ENCODE measurements around the gene TSPAN15.

The TSPAN15 gene

DNA sequence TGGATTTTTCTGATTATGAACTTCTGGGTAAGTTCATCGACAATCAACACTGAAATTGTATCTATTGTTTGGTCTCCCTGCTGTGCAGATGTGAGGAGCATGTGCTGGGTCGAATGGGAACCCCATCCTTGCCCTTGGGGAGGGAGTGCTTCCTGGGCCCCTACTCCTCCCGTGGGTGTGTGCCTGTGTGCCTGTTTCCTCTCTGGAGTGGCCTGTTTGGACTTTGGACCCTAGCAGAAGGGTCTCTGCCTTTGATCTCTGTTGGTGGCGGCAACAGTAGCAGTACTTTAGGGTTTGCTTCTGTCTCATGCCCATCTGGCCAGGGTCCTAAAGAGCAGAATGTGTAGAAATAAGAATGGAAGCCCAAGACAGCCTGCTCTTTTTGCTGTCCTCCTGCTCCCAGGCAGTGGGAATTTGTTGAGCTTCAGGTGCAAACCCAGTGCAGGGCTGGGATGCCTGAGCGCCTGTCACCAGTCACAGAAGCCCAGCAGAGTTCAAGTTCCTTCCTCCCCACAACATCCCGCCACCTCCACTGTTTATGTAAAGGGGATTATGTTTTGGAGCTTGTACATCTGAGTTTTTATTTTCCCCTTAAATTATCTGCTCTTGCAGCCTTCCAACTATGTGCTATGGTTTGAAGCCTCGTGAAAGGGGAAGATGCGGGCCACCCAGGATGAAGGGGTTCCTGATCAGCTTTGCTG lies 33.1 kb upstream of the TSPAN15 start:
- no peak for DNase-seq

DNA sequence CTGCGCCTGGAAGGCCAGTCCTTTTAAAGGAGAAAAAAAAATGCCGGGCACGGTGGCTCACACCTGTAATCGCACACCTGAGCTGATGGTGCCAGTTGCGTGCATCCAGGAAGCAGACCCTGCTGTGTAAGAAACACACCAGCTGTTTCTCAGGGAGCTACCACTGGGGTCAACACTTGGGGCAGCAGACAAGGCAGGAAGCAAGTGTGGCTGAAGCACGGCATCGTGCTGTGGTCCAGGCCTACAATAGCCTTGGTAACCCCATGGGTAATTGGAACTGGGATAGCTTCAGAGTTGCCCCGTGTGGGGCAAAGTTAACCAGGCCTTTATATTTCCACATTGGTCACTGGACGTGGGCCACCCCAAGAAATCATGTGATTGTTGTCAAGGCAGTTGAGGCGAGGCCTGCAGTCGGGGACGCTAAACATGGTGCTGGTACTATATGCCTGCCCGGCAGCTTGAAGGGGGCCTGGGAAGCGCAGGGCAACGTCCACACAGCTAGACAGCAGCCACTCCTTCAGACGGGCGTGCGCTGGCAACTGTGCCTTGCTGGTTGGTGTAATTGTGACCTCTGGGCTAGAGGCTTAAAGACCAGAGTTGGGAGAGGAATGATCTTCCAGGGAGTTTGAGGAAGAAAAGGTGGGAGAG lies 32.0 kb upstream of the TSPAN15 start:
- no peak for DNase-seq

DNA sequence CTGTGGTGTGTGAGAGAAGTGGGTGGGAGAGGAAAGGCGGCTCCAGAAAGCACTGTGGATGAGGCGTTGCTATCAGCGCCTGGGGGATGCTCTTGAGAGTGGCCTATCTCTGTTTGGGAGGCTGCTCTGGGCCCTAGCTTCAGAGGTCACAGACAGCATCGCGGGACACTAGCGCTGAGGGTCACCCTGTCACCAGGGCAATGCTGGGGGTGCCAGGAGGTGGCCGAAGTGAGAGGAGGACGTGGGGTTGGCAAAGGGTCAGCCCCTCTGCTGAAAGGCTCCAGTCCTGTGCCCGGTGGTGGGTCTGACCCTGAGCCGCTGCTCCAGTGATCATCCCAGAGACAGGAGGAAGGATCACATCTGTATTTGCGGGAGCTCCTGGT lies 31.5 kb upstream of the TSPAN15 start:
- no peak for DNase-seq

GRCh38 chr10:69421611-69422308 lies 29.5 kb upstream of the TSPAN15 start:
- peak; percentile 84 for DNase-seq

DNA sequence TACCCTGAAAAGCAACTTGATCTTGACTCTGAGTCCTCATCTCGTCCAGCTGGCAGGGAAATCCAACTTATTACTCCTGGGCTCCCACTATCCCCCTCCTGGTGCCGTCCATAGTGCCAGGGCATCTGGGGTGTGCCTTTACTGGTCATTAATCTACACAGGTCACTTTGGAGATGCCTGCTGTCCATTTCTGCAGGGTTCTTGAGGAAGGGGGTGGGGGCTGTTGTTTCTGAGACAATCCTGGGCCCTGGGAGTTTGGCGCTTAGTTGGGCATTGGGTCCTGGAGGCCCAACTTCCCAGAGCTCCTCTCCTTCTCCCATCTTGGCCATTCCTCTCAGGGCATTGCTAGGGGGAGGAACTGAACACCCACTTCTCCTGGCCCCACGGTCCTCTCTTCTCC lies 28.6 kb upstream of the TSPAN15 start:
- no peak for DNase-seq

DNA sequence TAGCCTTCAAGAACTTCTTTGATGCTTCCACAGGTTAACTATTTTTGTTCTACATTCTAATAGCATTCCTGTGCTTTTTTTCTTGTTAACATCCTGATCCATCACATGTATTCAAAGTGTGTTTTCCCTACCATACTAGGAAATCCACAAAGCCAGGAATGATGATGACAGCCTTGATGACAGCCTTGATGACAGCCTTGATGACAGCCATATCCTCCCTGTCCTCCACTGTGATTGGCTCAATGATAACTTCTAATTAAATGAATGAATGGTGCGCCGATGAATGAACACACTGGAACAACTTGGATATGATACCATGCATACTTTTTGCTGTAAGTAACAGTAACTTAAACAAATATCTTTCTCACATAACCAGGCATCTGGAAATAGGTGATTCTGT lies 26.2 kb upstream of the TSPAN15 start:
- DNase-seq, result no peak

GRCh38 chr10:69425511-69426298 lies 25.6 kb upstream of the TSPAN15 start:
- peak; percentile 50 for DNase-seq

GRCh38 chr10:69426376-69426727 lies 24.9 kb upstream of the TSPAN15 start:
- DNase-seq, result no peak

GRCh38 chr10:69428165-69428564 lies 23.1 kb upstream of the TSPAN15 start:
- peak; percentile 41 for DNase-seq

GRCh38 chr10:69434169-69434568 lies 17.1 kb upstream of the TSPAN15 start:
- DNase-seq, result no peak

DNA sequence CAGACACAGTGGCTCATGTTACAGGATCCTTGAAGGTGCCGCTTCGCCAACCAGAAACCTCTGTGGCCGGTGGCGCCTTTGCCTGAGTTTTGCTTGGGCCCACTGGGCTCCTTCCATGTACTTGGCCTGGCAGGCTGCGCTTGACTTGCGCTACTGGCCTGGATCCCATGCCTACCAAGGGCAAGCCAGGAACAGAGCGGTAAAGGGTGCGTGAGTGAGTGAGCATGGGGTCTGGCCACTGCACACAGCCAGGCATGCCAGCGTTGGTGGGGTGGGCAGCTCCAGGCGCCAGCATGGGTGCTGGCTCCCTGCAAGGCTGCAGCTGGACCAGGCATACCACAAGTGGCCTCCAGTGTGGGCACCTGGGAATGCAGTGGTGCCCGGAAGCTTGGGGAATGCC lies 16.3 kb upstream of the TSPAN15 start:
- DNase-seq, result no peak

- DNase-seq, result no peak
Observed at GRCh38 chr10:69435966-69436520, 15.2 kb upstream of the TSPAN15 start.

- no peak for DNase-seq
Observed at GRCh38 chr10:69437321-69438259, 13.7 kb upstream of the TSPAN15 start.

GRCh38 chr10:69438536-69439349 lies 12.5 kb upstream of the TSPAN15 start:
- DNase-seq, result no peak

DNA sequence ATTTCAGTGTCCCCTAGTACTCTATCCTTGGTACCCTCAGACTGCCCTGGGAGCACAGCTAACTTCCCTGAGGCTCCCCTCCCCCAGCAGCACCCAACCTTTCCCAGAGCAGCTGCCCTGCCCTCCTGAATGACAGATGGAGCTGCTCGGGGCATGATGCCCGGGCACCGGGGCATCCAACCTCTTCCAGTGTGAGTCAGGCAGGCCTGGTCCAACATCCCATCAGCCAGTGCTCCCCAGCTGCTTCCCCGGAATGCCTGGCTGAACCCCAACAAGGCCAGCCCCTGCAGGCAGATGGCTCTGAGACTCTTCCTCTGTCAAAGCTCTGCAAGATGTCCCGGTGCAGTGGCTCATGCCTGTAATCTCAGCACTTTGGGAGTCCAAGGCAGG lies 11.9 kb upstream of the TSPAN15 start:
- no peak for DNase-seq

- peak; percentile 24 for DNase-seq
Observed at GRCh38 chr10:69439813-69440506, 11.3 kb upstream of the TSPAN15 start.

DNA sequence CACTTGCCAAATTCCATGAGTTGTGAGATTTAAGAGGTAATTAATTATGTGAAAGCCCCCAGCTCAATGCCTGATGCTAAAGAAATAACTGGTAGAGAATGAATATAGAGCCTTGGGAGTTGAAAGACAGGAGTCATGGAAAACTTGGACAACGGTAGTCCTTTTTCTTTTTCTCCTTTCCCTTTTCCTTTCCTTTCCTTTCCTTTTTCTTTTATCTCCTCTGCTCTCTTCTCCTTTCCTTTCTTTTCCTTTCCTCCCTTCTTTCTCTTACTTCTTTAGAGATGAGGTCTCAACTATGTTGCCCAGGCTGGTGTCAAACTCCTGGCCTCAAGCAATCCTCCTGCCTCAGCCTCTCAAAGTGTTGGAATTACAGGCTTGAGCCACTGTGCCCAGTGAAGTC lies 7.9 kb upstream of the TSPAN15 start:
- DNase-seq, result no peak

DNA sequence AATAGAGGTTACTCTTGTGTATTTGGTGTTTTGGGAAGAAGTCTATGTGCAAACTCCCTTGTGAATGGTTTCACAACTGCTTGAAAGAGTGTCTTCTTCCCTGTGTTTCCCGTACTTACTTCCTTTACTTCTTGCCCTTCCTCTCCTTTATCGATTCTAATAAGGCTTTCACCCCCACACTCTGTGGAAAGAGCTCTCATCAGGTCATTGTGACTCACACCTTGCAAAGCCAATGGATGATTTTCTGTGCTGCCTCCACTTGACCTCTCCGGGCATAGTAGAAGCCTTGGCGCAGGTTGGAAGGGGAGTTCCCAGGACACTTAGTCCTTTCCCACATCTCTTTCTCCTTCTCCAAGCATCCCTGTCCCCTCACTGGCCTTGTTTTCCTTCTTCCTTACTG lies 6.2 kb upstream of the TSPAN15 start:
- DNase-seq, result no peak

DNA sequence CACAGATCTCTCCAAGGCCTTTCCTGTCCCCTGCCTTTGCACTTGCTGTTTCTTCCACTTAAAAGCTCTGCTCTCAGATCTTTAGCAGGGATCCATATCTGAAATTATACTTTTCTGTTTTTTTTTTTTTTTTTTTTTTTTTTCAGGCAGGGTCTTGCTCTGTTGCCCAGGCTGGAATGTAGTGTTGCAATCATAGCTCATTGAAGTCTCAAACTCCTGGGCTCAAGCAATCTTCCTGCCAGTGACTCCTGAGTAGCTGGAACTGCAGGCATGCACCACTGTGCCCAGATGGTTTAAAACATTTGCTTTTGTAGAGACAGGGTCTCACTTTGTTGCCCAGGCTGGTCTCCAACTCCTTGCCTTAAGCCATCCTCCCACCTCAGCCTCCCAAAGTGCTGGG lies 5.0 kb upstream of the TSPAN15 start:
- DNase-seq, result no peak

DNA sequence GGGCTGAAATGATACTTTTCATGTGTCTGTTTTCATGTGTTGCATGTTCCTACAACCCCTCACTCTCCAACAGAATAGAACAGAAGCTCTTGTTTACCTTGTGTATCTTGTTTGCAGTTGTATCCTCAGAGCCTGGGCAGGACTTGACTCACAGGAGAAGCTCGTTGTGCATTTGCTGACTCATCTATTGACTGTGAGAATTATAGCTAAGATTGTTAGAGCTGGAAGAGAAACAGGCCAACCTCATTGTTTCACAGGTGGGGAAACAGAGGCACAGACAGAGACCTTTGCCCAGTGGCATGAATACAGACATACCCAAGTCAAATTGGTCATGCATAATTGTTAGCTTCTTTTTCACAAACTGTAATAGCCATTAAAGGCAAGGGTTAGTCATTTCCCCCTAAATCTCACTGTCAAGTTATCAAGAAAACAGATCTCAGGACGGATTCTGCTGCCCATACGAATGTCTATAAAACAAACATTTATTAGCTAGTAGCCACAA lies 4.6 kb upstream of the TSPAN15 start:
- DNase-seq, result no peak
